CD4-positive, CD25-positive, alpha-beta regulatory T cell (primary cell): ENCODE data around the gene NBEA. TPM values are rescaled to one million over a fixed set of nuclear protein-coding genes. Genes with fewer than 3 reads are reported as not detected.
A peak's percentile ranks its signal among the peaks of the same experiment; 100 is the strongest.
"Not testable (repeated sequence)": the region's sequence is repeated elsewhere in the genome, so short reads cannot be mapped to it uniquely, and the experiment has no call there.

Source experiments
- ATAC-seq, 2 donors: fragments of 150-1000 bp; cut with Tn5 transposase; one replicate each; pipeline ENCODE4 v1.10.0; 2021; ENCODE audit warnings: low read depth in 2 of 2, moderate number of reproducible peaks in 2 of 2, moderate library complexity in 1 of 2
- DNase-seq, 3 donors: peaks; one replicate each; pipeline versions ENCODE4 v3.0.0 to v3.0.0-alpha.2; 2012 to 2022; ENCODE audit warnings: mixed read lengths in 1 of 3
- H3K27ac ChIP-seq: one replicate; pipeline ENCODE4 v1.7.0; 2013; ENCODE audit warnings: mild to moderate bottlenecking, low read length; ENCODE audit not compliant: insufficient read depth, poor library complexity, severe bottlenecking
- H3K27me3 ChIP-seq: one replicate; pipeline ENCODE4 v1.7.0; 2013; ENCODE audit warnings: low read length; ENCODE audit not compliant: control insufficient read depth, insufficient read depth
- H3K36me3 ChIP-seq: one replicate; pipeline ENCODE4 v1.7.0; 2013; ENCODE audit warnings: mild to moderate bottlenecking, low read length, moderate library complexity; ENCODE audit not compliant: control insufficient read depth, insufficient read depth
- H3K4me1 ChIP-seq: 2 replicates; pipeline ENCODE4 v1.7.0; 2013; ENCODE audit warnings: mild to moderate bottlenecking, low read length; ENCODE audit not compliant: insufficient read depth, control insufficient read depth, poor library complexity, severe bottlenecking
- H3K4me3 ChIP-seq: one replicate; pipeline ENCODE4 v1.7.0; 2013; ENCODE audit warnings: low read depth, mild to moderate bottlenecking, low read length, moderate library complexity
- H3K9me3 ChIP-seq, 2 experiments: 1 replicate in 1 of 2; 2 replicates in 1 of 2; pipeline ENCODE4 v1.7.0; 2013; ENCODE audit warnings: low read length in 2 of 2, mild to moderate bottlenecking in 1 of 2, moderate library complexity in 1 of 2; ENCODE audit not compliant: control insufficient read depth in 2 of 2
- H3K27ac Mint-ChIP-seq, 3 donors: one replicate each; pipeline ENCODE4 v1.8.0; 2020 to 2022; ENCODE audit warnings: mild to moderate bottlenecking in 3 of 3, mixed read lengths in 3 of 3, moderate library complexity in 2 of 3
- H3K27me3 Mint-ChIP-seq: one replicate; pipeline ENCODE4 v1.8.0; 2022; ENCODE audit warnings: mild to moderate bottlenecking, mixed read lengths
- H3K36me3 Mint-ChIP-seq: one replicate; pipeline ENCODE4 v1.8.0; 2020; ENCODE audit warnings: mixed read lengths
- H3K4me1 Mint-ChIP-seq, 4 donors: one replicate each; pipeline ENCODE4 v1.8.0; 2020 to 2022; ENCODE audit warnings: mixed read lengths in 4 of 4, mild to moderate bottlenecking in 1 of 4
- H3K4me3 Mint-ChIP-seq, 4 donors: one replicate each; pipeline ENCODE4 v1.8.0; 2020 to 2022; ENCODE audit warnings: mild to moderate bottlenecking in 4 of 4, mixed read lengths in 4 of 4, moderate library complexity in 3 of 4
- H3K9me3 Mint-ChIP-seq, 7 donors: one replicate each; pipeline ENCODE4 v1.8.0; 2020 to 2022; ENCODE audit warnings: mixed read lengths in 7 of 7, mild to moderate bottlenecking in 3 of 7, moderate library complexity in 2 of 7
- polyA plus RNA-seq, 4 donors: library from polyadenylated mRNA; unstranded; fragments of 300-500 nt; fragmentation: Illumina TruSeq; gene quantifications; one replicate each; pipeline ENCODE4 v1.2.3, GENCODE V29; 2021
- total RNA-seq: library from RNA; stranded (reverse); gene quantifications from one replicate; pipeline ENCODE4 v1.2.3, GENCODE V29; 2022

The NBEA gene
- total and polyA plus RNA-seq, 5 donors from 2014 or later = 0.02 to 1.1 (median 0.30) TPM

DNA sequence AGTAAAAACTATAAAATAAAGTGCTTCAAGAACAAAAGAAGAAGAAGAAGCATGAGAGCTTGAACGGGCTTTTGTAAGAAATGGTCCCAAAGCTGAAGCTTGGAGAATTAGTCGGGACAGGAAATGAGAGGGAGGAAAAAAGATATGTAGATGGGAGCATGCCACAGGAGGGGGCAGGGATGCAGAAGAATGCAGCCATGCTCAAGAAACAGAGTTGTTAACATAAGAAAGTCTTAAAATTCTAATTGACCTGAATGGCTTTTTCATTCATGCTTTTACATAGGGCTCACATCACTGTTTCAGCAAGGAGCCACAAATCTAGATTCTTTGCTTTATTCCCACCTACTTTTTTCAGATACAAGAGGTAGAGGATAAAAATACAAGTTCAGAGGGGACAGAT is 27.7 kb upstream of the NBEA start:
- H3K27ac ChIP-seq = no peak overlapping the region
- ATAC-seq = no peak
- Mint-ChIP-seq H3K36me3 (no peaks in the 10 kb centered on the region), H3K27me3 (no peaks in the 10 kb centered on the region), H3K27ac (no peak overlapping the region), H3K4me3 (no peak overlapping the region), H3K4me1 (no peaks in the 10 kb centered on the region), H3K9me3 (peaks cover 0 to 13% (median 4%) of the 10 kb centered on the region in 7 donors)
- no peaks in the 10 kb centered on the region for H3K9me3 ChIP-seq
- DNase-seq = no peak
- no peaks in the 10 kb centered on the region for H3K4me1 ChIP-seq
- no peaks in the 10 kb centered on the region for H3K36me3 ChIP-seq
- no peak overlapping the region for H3K4me3 ChIP-seq
- H3K27me3 ChIP-seq = no peaks in the 10 kb centered on the region

- no peak for ATAC-seq
These were observed 15.6 kb upstream of the NBEA start for GRCh38 chr13:34926508-34926907.

DNA sequence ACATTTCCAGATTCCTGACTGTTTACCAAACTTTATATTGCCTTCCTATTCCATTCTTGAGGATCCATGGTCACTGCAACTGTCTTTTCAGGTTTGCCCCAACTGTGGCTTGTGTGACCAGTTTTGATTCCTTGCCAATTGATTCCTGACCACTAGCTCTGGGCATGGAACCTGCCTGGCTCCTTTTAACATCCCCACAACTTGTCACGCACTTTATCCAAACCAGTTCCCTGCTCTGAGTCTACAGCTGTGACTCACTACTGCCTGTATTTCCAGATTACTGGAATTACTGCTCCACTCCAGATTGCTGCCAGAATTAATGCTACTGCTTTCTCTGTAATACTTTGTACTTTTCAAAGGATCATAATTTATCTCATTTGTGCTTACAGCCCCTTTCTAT is 13.4 kb upstream of the NBEA start:
- not testable (repeated sequence) for H3K4me1 ChIP-seq, H3K4me3 ChIP-seq, H3K36me3 ChIP-seq, ATAC-seq, H3K27ac Mint-ChIP-seq, H3K36me3 Mint-ChIP-seq, H3K4me1 Mint-ChIP-seq, H3K27me3 Mint-ChIP-seq, H3K27me3 ChIP-seq, H3K9me3 Mint-ChIP-seq, H3K27ac ChIP-seq, DNase-seq, H3K4me3 Mint-ChIP-seq, H3K9me3 ChIP-seq

More at GRCh38 chr13:34926508-34926907, 15.6 kb upstream of the NBEA start:
- Mint-ChIP-seq H3K9me3 (peaks cover 0 to 3% (median 0%) of the 10 kb centered on the region in 7 donors), H3K4me3 (no peak overlapping the region), H3K27ac (no peak overlapping the region), H3K4me1 (no peaks in the 10 kb centered on the region), H3K36me3 (no peaks in the 10 kb centered on the region), H3K27me3 (no peaks in the 10 kb centered on the region)
- no peak overlapping the region for H3K4me3 ChIP-seq
- no peaks in the 10 kb centered on the region for H3K27me3 ChIP-seq
- DNase-seq = peak in 1 of 3 donors; percentile 16
- H3K27ac ChIP-seq = no peak overlapping the region
- H3K36me3 ChIP-seq = no peaks in the 10 kb centered on the region
- H3K9me3 ChIP-seq = no peaks in the 10 kb centered on the region
- H3K4me1 ChIP-seq = no peaks in the 10 kb centered on the region

GRCh38 chr13:34931572-34931971 is 10.5 kb upstream of the NBEA start:
- Mint-ChIP-seq H3K9me3 (peaks cover 0 to 10% (median 0%) of the 10 kb centered on the region in 7 donors), H3K27ac (no peak overlapping the region), H3K27me3 (no peaks in the 10 kb centered on the region), H3K36me3 (no peaks in the 10 kb centered on the region), H3K4me3 (no peak overlapping the region), H3K4me1 (no peaks in the 10 kb centered on the region)
- no peaks in the 10 kb centered on the region for H3K9me3 ChIP-seq
- H3K27ac ChIP-seq = no peak overlapping the region
- H3K27me3 ChIP-seq = no peaks in the 10 kb centered on the region
- H3K36me3 ChIP-seq = no peaks in the 10 kb centered on the region
- ATAC-seq (no peak), DNase-seq (no peak)
- no peak overlapping the region for H3K4me3 ChIP-seq
- H3K4me1 ChIP-seq = no peaks in the 10 kb centered on the region

DNA sequence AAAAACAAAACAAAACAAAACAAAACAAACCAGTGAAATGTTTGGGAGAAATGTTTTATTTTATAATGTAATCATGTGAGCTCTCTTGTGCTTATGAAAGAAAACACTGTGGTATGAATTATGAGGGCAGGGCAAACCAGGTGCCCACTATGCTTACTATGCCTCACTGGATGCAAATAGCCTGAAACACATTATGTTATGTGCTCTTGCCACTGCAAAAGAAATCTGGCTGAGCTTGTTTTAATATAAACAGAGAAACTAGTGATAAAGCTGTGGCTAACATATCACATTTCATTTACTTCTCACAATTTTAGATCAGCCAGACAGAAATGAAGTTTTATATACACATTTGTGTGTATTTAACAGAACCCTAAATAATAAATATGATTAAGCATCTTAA is 8.7 kb upstream of the NBEA start:
- ATAC-seq = no peak
- Mint-ChIP-seq H3K27ac (no peak overlapping the region), H3K9me3 (peaks cover 0 to 10% (median 0%) of the 10 kb centered on the region in 7 donors), H3K36me3 (no peaks in the 10 kb centered on the region), H3K27me3 (no peaks in the 10 kb centered on the region), H3K4me3 (no peak overlapping the region), H3K4me1 (no peaks in the 10 kb centered on the region)
- H3K9me3 ChIP-seq = no peaks in the 10 kb centered on the region
- no peak for DNase-seq
- no peaks in the 10 kb centered on the region for H3K4me1 ChIP-seq
- no peak overlapping the region for H3K27ac ChIP-seq
- H3K36me3 ChIP-seq = no peaks in the 10 kb centered on the region
- H3K27me3 ChIP-seq = no peaks in the 10 kb centered on the region
- H3K4me3 ChIP-seq = no peak overlapping the region

DNA sequence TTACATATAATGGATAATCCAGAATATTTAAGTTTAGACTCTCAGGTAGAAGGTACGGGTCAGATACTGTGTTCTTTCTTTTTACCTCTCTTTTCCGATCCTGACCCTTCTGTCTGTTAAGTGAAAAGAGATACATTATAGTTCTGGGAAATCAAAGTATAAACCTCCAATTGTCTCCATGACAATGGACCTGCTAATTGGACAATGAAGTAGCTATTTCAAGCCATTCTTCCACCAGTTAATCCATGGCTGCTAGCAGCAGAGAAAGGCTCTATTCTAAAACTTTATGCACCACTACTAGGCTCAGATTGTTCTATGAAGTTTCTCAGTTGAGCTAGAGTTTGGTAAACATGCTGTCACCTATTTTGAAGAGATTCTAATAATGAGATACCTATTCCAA is 8.3 kb upstream of the NBEA start:
- Mint-ChIP-seq H3K27ac (no peak overlapping the region), H3K4me1 (no peaks in the 10 kb centered on the region), H3K27me3 (no peaks in the 10 kb centered on the region), H3K4me3 (no peak overlapping the region), H3K36me3 (no peaks in the 10 kb centered on the region), H3K9me3 (peaks cover 0 to 10% (median 0%) of the 10 kb centered on the region in 7 donors)
- DNase-seq (no peak), ATAC-seq (no peak)
- Histone ChIP-seq H3K27me3 (no peaks in the 10 kb centered on the region), H3K4me1 (no peaks in the 10 kb centered on the region), H3K27ac (no peak overlapping the region), H3K36me3 (no peaks in the 10 kb centered on the region), H3K4me3 (no peak overlapping the region), H3K9me3 (no peaks in the 10 kb centered on the region)

DNA sequence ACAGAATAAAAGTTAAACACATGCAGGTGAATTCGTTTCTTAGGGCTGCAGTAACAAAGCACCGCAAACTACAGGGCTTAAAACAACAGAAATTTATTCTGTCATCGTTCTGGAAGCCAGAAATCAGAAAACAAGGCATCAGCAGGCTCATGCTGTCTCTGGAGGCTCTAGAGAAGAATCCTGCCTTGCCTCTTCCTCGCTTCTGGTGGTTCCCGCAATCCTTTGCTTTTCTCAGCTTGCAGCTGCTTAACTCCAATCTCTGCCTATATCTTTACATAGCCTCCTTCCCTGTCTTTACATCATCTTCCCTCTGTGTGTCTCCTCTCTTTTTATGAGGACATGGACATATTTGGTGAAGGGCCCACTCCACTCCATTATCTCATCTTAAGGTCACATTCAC is 6.2 kb upstream of the NBEA start:
- Mint-ChIP-seq H3K4me3 (no peak overlapping the region), H3K27me3 (peaks cover 3% of the 10 kb centered on the region), H3K36me3 (no peaks in the 10 kb centered on the region), H3K9me3 (peaks cover 0 to 7% (median 0%) of the 10 kb centered on the region in 7 donors), H3K27ac (no peak overlapping the region), H3K4me1 (no peaks in the 10 kb centered on the region)
- Histone ChIP-seq H3K27ac (no peak overlapping the region), H3K27me3 (peaks cover 7% of the 10 kb centered on the region), H3K36me3 (no peaks in the 10 kb centered on the region), H3K4me3 (no peak overlapping the region), H3K9me3 (no peaks in the 10 kb centered on the region), H3K4me1 (no peaks in the 10 kb centered on the region)
- DNase-seq (no peak), ATAC-seq (no peak)

GRCh38 chr13:34939771-34940170 is 2.3 kb upstream of the NBEA start:
- no peak overlapping the region for H3K27ac Mint-ChIP-seq
- Histone ChIP-seq H3K4me3 (no peak overlapping the region), H3K4me1 (peaks cover 10% of the 10 kb centered on the region), H3K27ac (no peak overlapping the region), H3K9me3 (no peaks in the 10 kb centered on the region), H3K27me3 (peaks cover 25% of the 10 kb centered on the region), H3K36me3 (no peaks in the 10 kb centered on the region)
- no peak for DNase-seq
- H3K36me3 Mint-ChIP-seq = no peaks in the 10 kb centered on the region
- no peak for ATAC-seq
- no peak overlapping the region for H3K4me3 Mint-ChIP-seq
- H3K27me3 Mint-ChIP-seq = peaks cover 26% of the 10 kb centered on the region
- H3K9me3 Mint-ChIP-seq = peaks cover 0 to 1% (median 0%) of the 10 kb centered on the region in 7 donors
- peaks cover 9 to 25% (median 10%) of the 10 kb centered on the region in 4 donors for H3K4me1 Mint-ChIP-seq
